ENCODE data around the gene MRPS27.

The MRPS27 gene

GRCh38 chr5:72232838-72233237, 87.2 kb downstream of the MRPS27 start:
- TF ChIP-seq SIN3A (IDR thresholded peaks at IDR 0.05; ENCODE audit: borderline replicate concordance, insufficient read depth, low read length), result no peak

GRCh38 chr5:72231991-72232703, 87.9 kb downstream of the MRPS27 start:
- TF ChIP-seq FOXP2 (optimal IDR thresholded peaks at IDR 0.05; ENCODE audit: borderline replicate concordance, extremely low read depth, extremely low read length, insufficient read depth), result no peak
- no peak for TF ChIP-seq REST (IDR thresholded peaks at IDR 0.05; ENCODE audit: insufficient read depth in 1 of 2, low read depth in 2 of 2, low read length in 2 of 2)
- TF ChIP-seq POLR2AphosphoS5 (IDR thresholded peaks at IDR 0.05; ENCODE audit: low read depth, low read length), result no peak
- no peak for TF ChIP-seq TAF1 (IDR thresholded peaks at IDR 0.05; ENCODE audit: borderline replicate concordance, insufficient read depth, low read length)
- no peak for TF ChIP-seq SIN3A (IDR thresholded peaks at IDR 0.05; ENCODE audit: borderline replicate concordance, insufficient read depth, low read length)

- TF ChIP-seq POLR2AphosphoS5 (IDR thresholded peaks at IDR 0.05; ENCODE audit: low read depth, low read length) (no peak), SIN3A (IDR thresholded peaks at IDR 0.05; ENCODE audit: borderline replicate concordance, insufficient read depth, low read length) (no peak), FOXP2 (optimal IDR thresholded peaks at IDR 0.05; ENCODE audit: borderline replicate concordance, extremely low read depth, extremely low read length, insufficient read depth) (no peak), REST (IDR thresholded peaks at IDR 0.05; ENCODE audit: insufficient read depth in 1 of 2, low read depth in 2 of 2, low read length in 2 of 2) (no peak), TAF1 (IDR thresholded peaks at IDR 0.05; ENCODE audit: borderline replicate concordance, insufficient read depth, low read length) (no peak)
Measured at GRCh38 chr5:72228960-72229359, 91.1 kb downstream of the MRPS27 start.

GRCh38 chr5:72226950-72227349, 93.1 kb downstream of the MRPS27 start:
- TF ChIP-seq POLR2AphosphoS5 (IDR thresholded peaks at IDR 0.05; ENCODE audit: low read depth, low read length) (no peak), TAF1 (IDR thresholded peaks at IDR 0.05; ENCODE audit: borderline replicate concordance, insufficient read depth, low read length) (no peak), SIN3A (IDR thresholded peaks at IDR 0.05; ENCODE audit: borderline replicate concordance, insufficient read depth, low read length) (no peak), FOXP2 (optimal IDR thresholded peaks at IDR 0.05; ENCODE audit: borderline replicate concordance, extremely low read depth, extremely low read length, insufficient read depth) (no peak), REST (IDR thresholded peaks at IDR 0.05; ENCODE audit: insufficient read depth in 1 of 2, low read depth in 2 of 2, low read length in 2 of 2) (no peak)

- no peak for TF ChIP-seq FOXP2 (optimal IDR thresholded peaks at IDR 0.05; ENCODE audit: borderline replicate concordance, extremely low read depth, extremely low read length, insufficient read depth)
- TF ChIP-seq REST (IDR thresholded peaks at IDR 0.05; ENCODE audit: insufficient read depth in 1 of 2, low read depth in 2 of 2, low read length in 2 of 2), result no peak
- TF ChIP-seq SIN3A (IDR thresholded peaks at IDR 0.05; ENCODE audit: borderline replicate concordance, insufficient read depth, low read length), result no peak
- no peak for TF ChIP-seq POLR2AphosphoS5 (IDR thresholded peaks at IDR 0.05; ENCODE audit: low read depth, low read length)
- TF ChIP-seq TAF1 (IDR thresholded peaks at IDR 0.05; ENCODE audit: borderline replicate concordance, insufficient read depth, low read length), result no peak
Measured at GRCh38 chr5:72225741-72226140, 94.3 kb downstream of the MRPS27 start.
